ENCODE measurements around the gene CALML5. TPM values are rescaled to one million over a fixed set of nuclear protein-coding genes. Genes with fewer than 3 reads are reported as not detected.

CALML5 gene
- total RNA-seq, 2 experiments from 2014 or later = not detected

GRCh38 chr10:5456563-5456962, 42.8 kb downstream of the CALML5 start:
- ATAC-seq (no peak), DNase-seq (no peak)
- Mint-ChIP-seq H3K4me3 (no peak overlapping the region), H3K4me1 (ENCODE audit: low read depth) (peaks cover 11% of the 10 kb centered on the region), H3K27ac (no peak overlapping the region), H3K9me3 (ENCODE audit: insufficient read depth) (no peaks in the 10 kb centered on the region), H3K36me3 (ENCODE audit: low read depth) (peaks cover 68% of the 10 kb centered on the region), H3K27me3 (ENCODE audit: low read depth) (no peaks in the 10 kb centered on the region)
- POLR2A ChIA-PET = no interaction called here
- CTCF ChIA-PET = interaction anchor here (0.6 to 3.1 kb wide), 5 partner anchors 14 to 1609 kb away, joined by 3 to 12 read pairs (median 9); no protein-coding TSS in a partner anchor

DNA sequence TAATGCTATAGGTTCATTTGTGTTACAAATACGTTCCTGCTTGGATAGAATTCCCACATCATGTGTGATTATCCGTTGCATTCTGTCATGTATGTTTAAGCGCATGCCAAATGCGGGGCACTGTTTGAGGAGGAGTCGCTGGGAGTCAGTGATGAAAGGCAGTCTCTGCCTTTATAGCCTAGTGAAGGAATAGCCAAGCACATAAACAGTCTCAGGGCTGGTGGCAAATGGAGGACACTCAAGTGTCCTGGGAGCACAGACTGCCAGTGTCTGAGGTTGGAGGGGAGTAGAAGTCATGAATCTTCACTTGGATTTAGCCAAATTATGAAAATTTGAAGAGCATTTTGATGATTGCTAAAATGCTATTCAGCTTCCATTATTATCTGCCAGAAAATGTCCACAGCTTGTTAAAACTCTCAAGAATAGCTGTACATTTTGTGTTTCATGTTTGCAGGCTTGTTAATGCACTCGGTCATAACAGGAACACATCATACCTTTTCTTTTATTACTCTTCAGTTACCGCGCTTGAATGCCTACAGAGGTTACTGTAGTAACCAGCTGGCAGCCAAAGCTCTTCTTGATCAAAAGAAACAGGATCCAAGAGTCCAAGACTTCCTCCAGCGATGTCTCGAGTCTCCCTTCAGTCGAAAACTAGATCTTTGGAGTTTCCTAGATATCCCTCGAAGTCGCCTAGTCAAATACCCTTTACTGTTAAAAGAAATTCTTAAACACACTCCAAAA, 45.5 kb downstream of the CALML5 start:
- H3K27ac Mint-ChIP-seq = no peak overlapping the region
- CTCF ChIA-PET = interaction anchor here (1.0 to 3.1 kb wide), 5 partner anchors 9 to 604 kb away, joined by 3 to 12 read pairs (median 7); no protein-coding TSS in a partner anchor
- H3K36me3 Mint-ChIP-seq (ENCODE audit: low read depth) = peaks cover 62% of the 10 kb centered on the region
- DNase-seq (no peak), ATAC-seq (no peak)
- no peaks in the 10 kb centered on the region for H3K27me3 Mint-ChIP-seq (ENCODE audit: low read depth)
- POLR2A ChIA-PET = no interaction called here
- H3K4me1 Mint-ChIP-seq (ENCODE audit: low read depth) = peaks cover 17% of the 10 kb centered on the region
- no peaks in the 10 kb centered on the region for H3K9me3 Mint-ChIP-seq (ENCODE audit: insufficient read depth)
- no peak overlapping the region for H3K4me3 Mint-ChIP-seq

- H3K4me3 Mint-ChIP-seq = no peak overlapping the region
- no peak overlapping the region for H3K27ac Mint-ChIP-seq
- peaks cover 34% of the 10 kb centered on the region for H3K4me1 Mint-ChIP-seq (ENCODE audit: low read depth)
- ATAC-seq (no peak), DNase-seq (no peak)
- no peaks in the 10 kb centered on the region for H3K27me3 Mint-ChIP-seq (ENCODE audit: low read depth)
- H3K36me3 Mint-ChIP-seq (ENCODE audit: low read depth) = peaks cover 43% of the 10 kb centered on the region
- ChIA-PET CTCF (no interaction called here), POLR2A (no interaction called here)
- no peaks in the 10 kb centered on the region for H3K9me3 Mint-ChIP-seq (ENCODE audit: insufficient read depth)
Observed at GRCh38 chr10:5450605-5451384, 48.6 kb downstream of the CALML5 start.

- CTCF ChIA-PET = no interaction called here
Observed at GRCh38 chr10:5449823-5450222, 49.5 kb downstream of the CALML5 start.

DNA sequence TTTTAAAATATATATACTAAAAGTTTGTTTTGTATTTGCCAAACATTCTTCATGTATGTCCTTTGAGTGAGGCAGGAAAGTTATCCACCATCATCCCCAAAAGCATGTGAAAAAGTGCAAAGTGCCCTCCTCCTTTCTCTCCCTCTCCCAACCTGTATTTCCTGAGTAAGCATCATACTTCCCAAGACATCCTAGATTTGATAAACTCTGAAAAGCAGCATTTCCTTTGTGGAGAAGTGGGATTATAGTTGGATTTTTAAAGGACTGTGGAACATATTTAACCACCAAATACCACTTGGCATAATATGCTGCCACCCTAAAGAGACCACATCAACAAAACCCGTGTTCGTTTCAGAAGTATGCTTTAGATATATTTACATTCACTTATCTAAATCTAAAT, 50.1 kb downstream of the CALML5 start:
- no peak for ATAC-seq
- ChIA-PET POLR2A (no interaction called here), CTCF (interaction anchor here (2.4 kb wide), 1 partner anchor 16 kb away, joined by 16 read pairs; no protein-coding TSS in a partner anchor)
- Mint-ChIP-seq H3K4me3 (no peak overlapping the region), H3K4me1 (ENCODE audit: low read depth) (peaks cover 39% of the 10 kb centered on the region), H3K36me3 (ENCODE audit: low read depth) (peaks cover 33% of the 10 kb centered on the region), H3K27me3 (ENCODE audit: low read depth) (no peaks in the 10 kb centered on the region), H3K27ac (no peak overlapping the region), H3K9me3 (ENCODE audit: insufficient read depth) (no peaks in the 10 kb centered on the region)
- DNase-seq = no peak

More at GRCh38 chr10:5449823-5450222, 49.5 kb downstream of the CALML5 start:
- Mint-ChIP-seq H3K4me1 (ENCODE audit: low read depth) (peaks cover 34% of the 10 kb centered on the region), H3K4me3 (no peak overlapping the region), H3K36me3 (ENCODE audit: low read depth) (peaks cover 38% of the 10 kb centered on the region), H3K27ac (no peak overlapping the region), H3K9me3 (ENCODE audit: insufficient read depth) (no peaks in the 10 kb centered on the region), H3K27me3 (ENCODE audit: low read depth) (no peaks in the 10 kb centered on the region)
- DNase-seq = no peak
- ATAC-seq = no peak
- POLR2A ChIA-PET = no interaction called here

Other genes starting within 250 kb of the CALML5 start
- gene UCN3, start 134.6 kb downstream of the CALML5 start, total RNA-seq = not detected
- gene TUBAL3, start 94.7 kb downstream of the CALML5 start, total RNA-seq = not detected
- gene NET1, start 87.0 kb downstream of the CALML5 start, total RNA-seq = 10 to 100 TPM; 29.9 to 38.6 TPM
- not detected for gene CALML3, start 25.4 kb upstream of the CALML5 start, total RNA-seq
- gene ASB13, start 167.0 kb upstream of the CALML5 start, total RNA-seq = 1 to 10 TPM; 4.4 to 5.6 TPM
- 10 to 100 TPM; 44.5 to 54.3 TPM for gene TASOR2, start 185.3 kb upstream of the CALML5 start, total RNA-seq